CD4-positive, alpha-beta T cell treated with Interleukin-6 for 4 hours (primary cell): ENCODE measurements around the gene VN1R5.

Experiments
- DNase-seq: peaks from one replicate; pipeline ENCODE4 v3.0.0-alpha.2; 2020; ENCODE audit warnings: mixed read lengths

The VN1R5 gene

GRCh38 chr1:247303216-247303615 lies 47.3 kb downstream of the VN1R5 start:
- DNase-seq = no peak

GRCh38 chr1:247304031-247304430 lies 48.2 kb downstream of the VN1R5 start:
- no peak for DNase-seq
